ENCODE data around the gene ATP1A2.

The ATP1A2 gene

GRCh38 chr1:160188341-160188740 lies 72.8 kb downstream of the ATP1A2 start:
- peaks cover 3% of the 10 kb centered on the region for H3K4me1 ChIP-seq
- H3K9ac ChIP-seq: no peak overlapping the region
- H3K27ac ChIP-seq: no peak overlapping the region
- no peaks in the 10 kb centered on the region for H3K27me3 ChIP-seq (ENCODE audit: control insufficient read depth, insufficient read depth, low read length)
- H3K36me3 ChIP-seq (ENCODE audit: control insufficient read depth, insufficient read depth, low read length): no peaks in the 10 kb centered on the region
- H3K4me2 ChIP-seq (ENCODE audit: low read length): no peak overlapping the region
- TF ChIP-seq CTCF (IDR thresholded peaks at IDR 0.05): no peak
- no peaks in the 10 kb centered on the region for H3K79me2 ChIP-seq
- H3K9me3 ChIP-seq (ENCODE audit: control insufficient read depth, low read length): no peaks in the 10 kb centered on the region
- no peak overlapping the region for H3K4me3 ChIP-seq (ENCODE audit: low read depth, low read length)
- no peak overlapping the region for H2AFZ ChIP-seq

- no peaks in the 10 kb centered on the region for H3K36me3 ChIP-seq (ENCODE audit: control insufficient read depth, insufficient read depth, low read length)
- no peaks in the 10 kb centered on the region for H3K79me2 ChIP-seq
- peaks cover 4% of the 10 kb centered on the region for H3K4me1 ChIP-seq
- no peak within 1 kb of the TSS for H3K9ac ChIP-seq
- no peak for TF ChIP-seq CTCF (IDR thresholded peaks at IDR 0.05)
- H3K27me3 ChIP-seq (ENCODE audit: control insufficient read depth, insufficient read depth, low read length): no peaks in the 10 kb centered on the region
- H3K9me3 ChIP-seq (ENCODE audit: control insufficient read depth, low read length): no peaks in the 10 kb centered on the region
- no peak within 1 kb of the TSS for H3K27ac ChIP-seq
- H3K4me2 ChIP-seq (ENCODE audit: low read length): no peak within 1 kb of the TSS
- H3K4me3 ChIP-seq (ENCODE audit: low read depth, low read length): no peak within 1 kb of the TSS
- peak within 1 kb of the TSS; percentile 28 for H2AFZ ChIP-seq
These were observed 74.4 kb downstream of the ATP1A2 start, which contains the start of gene CASQ1 for GRCh38 chr1:160189649-160190625. CASQ1 (plus strand) TSS chr1:160190575; CDS start chr1:160190752, 177 bp downstream.

GRCh38 chr1:160191756-160192155 lies 76.2 kb downstream of the ATP1A2 start:
- H3K27ac ChIP-seq: no peak overlapping the region

GRCh38 chr1:160192234-160192633 lies 76.7 kb downstream of the ATP1A2 start:
- Histone ChIP-seq H3K27me3 (ENCODE audit: control insufficient read depth, insufficient read depth, low read length) (no peaks in the 10 kb centered on the region), H3K9me3 (ENCODE audit: control insufficient read depth, low read length) (no peaks in the 10 kb centered on the region), H3K4me1 (peaks cover 4% of the 10 kb centered on the region), H3K4me2 (ENCODE audit: low read length) (no peak overlapping the region), H2AFZ (no peak overlapping the region), H3K79me2 (no peaks in the 10 kb centered on the region), H3K27ac (no peak overlapping the region), H3K4me3 (ENCODE audit: low read depth, low read length) (no peak overlapping the region), H3K36me3 (ENCODE audit: control insufficient read depth, insufficient read depth, low read length) (no peaks in the 10 kb centered on the region), H3K9ac (no peak overlapping the region)
- no peak for TF ChIP-seq CTCF (IDR thresholded peaks at IDR 0.05)

More at GRCh38 chr1:160191756-160192155, 76.2 kb downstream of the ATP1A2 start:
- no peak overlapping the region for H3K9ac ChIP-seq
- no peak overlapping the region for H3K4me2 ChIP-seq (ENCODE audit: low read length)
- H3K4me1 ChIP-seq: peaks cover 4% of the 10 kb centered on the region
- no peak for TF ChIP-seq CTCF (IDR thresholded peaks at IDR 0.05)
- no peak overlapping the region for H2AFZ ChIP-seq
- H3K4me3 ChIP-seq (ENCODE audit: low read depth, low read length): no peak overlapping the region
- no peaks in the 10 kb centered on the region for H3K27me3 ChIP-seq (ENCODE audit: control insufficient read depth, insufficient read depth, low read length)
- H3K36me3 ChIP-seq (ENCODE audit: control insufficient read depth, insufficient read depth, low read length): no peaks in the 10 kb centered on the region
- H3K79me2 ChIP-seq: no peaks in the 10 kb centered on the region
- no peaks in the 10 kb centered on the region for H3K9me3 ChIP-seq (ENCODE audit: control insufficient read depth, low read length)
